Fibroblast of the aortic adventitia (primary cell): ENCODE data around the gene OR51B5. TPM values are rescaled to one million over a fixed set of nuclear protein-coding genes. Genes with fewer than 3 reads are reported as not detected.
A peak's percentile ranks its signal among the peaks of the same experiment; 100 is the strongest.
"Not testable (repeated sequence)": the region's sequence is repeated elsewhere in the genome, so short reads cannot be mapped to it uniquely, and the experiment has no call there.

ENCODE experiments used
- DNase-seq: peaks from one replicate; pipeline ENCODE4 v3.0.0-alpha.2; 2010; ENCODE audit warnings: low read depth
- H3K4me3 ChIP-seq: 2 replicates; pipeline ENCODE4 v1.5.1; 2011; ENCODE audit warnings: low read depth, mild to moderate bottlenecking, control low read depth, low read length, moderate library complexity
- CTCF ChIP-seq: IDR thresholded peaks from 2 replicates; pipeline ENCODE4 v1.5.1; 2011; ENCODE audit warnings: mild to moderate bottlenecking, low read length, control low read depth, inconsistent platforms; ENCODE audit not compliant: insufficient read depth
- small RNA-seq: library from RNA; depleted of rRNA; stranded (forward); fragments of <200 nt; gene quantifications from one replicate; pipeline ENCODE3, GENCODE V24; 2012
- total RNA-seq: library from RNA; depleted of rRNA; stranded (reverse); fragments of >200 nt; gene quantifications from 2 replicates; pipeline ENCODE4 v1.2.3, GENCODE V29; 2012; ENCODE audit warnings: low replicate concordance

The OR51B5 gene
- total RNA-seq, 1 donor, result not detected

DNA sequence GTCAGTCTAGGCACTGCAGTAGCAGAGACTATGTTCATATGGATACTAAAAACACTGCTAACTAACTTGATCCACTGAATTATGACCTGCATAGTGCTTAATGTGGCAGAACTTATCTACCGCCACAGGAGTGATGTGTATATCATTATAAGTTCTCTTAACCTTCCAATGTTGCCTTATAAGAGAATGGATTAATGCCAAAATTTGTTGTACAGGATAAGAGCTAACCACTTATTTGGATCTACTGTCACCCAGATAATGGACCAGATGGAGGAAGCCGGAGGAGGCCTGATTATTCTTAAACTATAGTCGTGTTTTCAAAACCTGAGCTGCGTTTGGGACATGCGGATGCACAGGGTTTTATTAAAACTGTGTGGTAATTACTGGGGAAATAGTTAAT, 39.7 kb downstream of the OR51B5 start:
- DNase-seq, result no peak
- no peak for TF ChIP-seq CTCF
- H3K4me3 ChIP-seq, result no peak overlapping the region

GRCh38 chr11:5301846-5302245, 41.5 kb downstream of the OR51B5 start, which contains the start of gene OR51B4:
Gene OR51B4 (minus strand): TSS chr11:5301946. CDS start chr11:5301946, 0 bp downstream.
- no peak for DNase-seq
- no peak within 1 kb of the TSS for H3K4me3 ChIP-seq
- TF ChIP-seq CTCF, result no peak

DNA sequence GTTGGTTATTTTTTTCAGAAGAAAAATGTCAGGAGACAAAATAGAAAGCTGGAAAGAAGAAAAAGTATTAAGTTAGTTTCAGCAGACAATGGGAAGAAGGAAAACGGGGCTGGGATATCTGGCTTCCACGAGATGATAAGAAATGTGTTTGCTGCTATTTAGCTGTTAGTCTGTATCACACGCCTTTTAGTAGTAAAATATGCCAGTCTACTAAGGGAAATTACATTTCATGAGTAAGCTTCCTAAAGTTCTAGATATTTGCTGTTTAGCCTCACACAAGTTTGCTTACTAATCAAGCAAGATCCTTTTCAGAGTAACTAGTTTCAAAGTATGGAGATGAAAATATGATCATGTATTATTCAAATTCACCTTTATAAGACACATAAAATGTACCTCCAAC, 43.1 kb downstream of the OR51B5 start:
- H3K4me3 ChIP-seq, result no peak overlapping the region
- TF ChIP-seq CTCF, result no peak
- DNase-seq, result peak; percentile 22

DNA sequence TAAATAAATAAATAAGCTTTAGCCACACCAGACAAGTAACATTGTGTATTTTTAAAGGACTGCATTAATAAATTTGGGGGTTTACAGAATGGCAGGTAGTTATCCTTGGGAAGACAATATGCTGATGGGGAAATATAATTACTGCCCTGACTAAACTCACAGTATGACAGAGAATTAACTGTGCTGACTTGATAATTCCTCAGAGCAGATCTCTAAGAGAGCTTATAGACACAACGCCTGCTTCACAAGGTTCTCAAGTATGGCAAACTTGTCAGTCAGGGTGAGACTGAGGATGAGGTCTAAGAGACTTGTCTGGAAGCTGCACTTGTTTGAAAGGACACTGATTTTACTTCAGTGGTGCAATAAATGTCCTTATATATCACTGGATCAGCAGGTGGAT, 44.9 kb downstream of the OR51B5 start:
- no peak for DNase-seq

GRCh38 chr11:5297721-5298323, 45.5 kb downstream of the OR51B5 start:
- H3K4me3 ChIP-seq, result no peak overlapping the region
- DNase-seq, result peak; percentile 61
- no peak for TF ChIP-seq CTCF

More for the DNA sequence above, 44.9 kb downstream of the OR51B5 start:
- no peak for TF ChIP-seq CTCF
- H3K4me3 ChIP-seq, result no peak overlapping the region

DNA sequence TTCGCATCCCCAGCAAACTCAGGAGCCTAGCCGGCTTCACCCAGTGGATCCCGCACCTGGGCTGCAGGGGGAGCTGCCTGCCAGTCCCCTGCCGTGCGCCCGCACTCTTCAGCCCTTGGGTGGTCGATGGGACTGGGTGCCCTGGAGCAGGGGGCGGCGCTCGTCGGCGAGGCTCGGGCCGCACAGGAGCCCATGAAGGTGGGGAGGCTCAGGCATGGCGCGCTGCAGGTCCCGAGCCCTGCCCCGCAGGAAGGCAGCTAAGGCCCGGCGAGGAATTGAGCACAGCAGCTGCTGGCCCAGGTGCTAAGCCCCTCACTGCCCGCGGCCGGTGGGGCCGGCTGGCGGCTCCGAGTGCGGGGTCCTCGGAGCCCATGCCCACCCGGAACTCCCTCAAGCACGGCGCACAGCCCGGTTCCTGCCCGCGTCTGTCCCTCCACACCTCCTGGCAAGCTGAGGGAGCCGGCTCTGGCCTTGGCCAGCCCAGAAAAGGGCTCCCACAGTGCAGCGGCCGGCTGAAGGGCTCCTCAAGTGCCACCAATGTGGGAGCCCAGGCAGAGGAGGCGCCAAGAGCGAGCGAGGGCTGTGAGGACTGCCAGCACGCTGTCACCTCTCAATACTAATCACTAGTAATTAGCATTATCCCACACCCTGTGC, 48.9 kb downstream of the OR51B5 start:
- H3K4me3 ChIP-seq, DNase-seq: not testable (repeated sequence)

GRCh38 chr11:5293028-5293427, 50.3 kb downstream of the OR51B5 start:
- no peak for DNase-seq
- no peak overlapping the region for H3K4me3 ChIP-seq
- no peak for TF ChIP-seq CTCF

Small RNA genes within 50 kb of the gene (small RNA-seq; reads per million reads assigned to genes)
- gene AC104389.3, result not detected

Other genes with a start within 250 kb of the OR51B5 start
- gene OR52A5, start 205.2 kb downstream of the OR51B5 start, total RNA-seq, result not detected in 2 replicates
- not detected in 2 replicates for gene OR52A1, start 188.8 kb downstream of the OR51B5 start, total RNA-seq
- not detected in 2 replicates for gene OR51V1, start 142.8 kb downstream of the OR51B5 start, total RNA-seq
- gene HBB, start 116.5 kb downstream of the OR51B5 start, total RNA-seq, result not detected in 2 replicates
- gene HBD, start 109.0 kb downstream of the OR51B5 start, total RNA-seq, result 4.8 TPM in 1 of 2 replicates, not detected in the other
- not detected in 2 replicates for gene HBG1, start 93.7 kb downstream of the OR51B5 start, total RNA-seq
- gene HBG2, start 88.7 kb downstream of the OR51B5 start, total RNA-seq, result not detected in 2 replicates
- not detected in 2 replicates for gene HBE1, start 73.6 kb downstream of the OR51B5 start, total RNA-seq
- 0.18 TPM in 1 of 2 replicates, not detected in the other for gene OR51B4, start 41.6 kb downstream of the OR51B5 start, total RNA-seq
- gene OR51B2, start 19.2 kb downstream of the OR51B5 start, total RNA-seq, result not detected in 2 replicates
- gene OR51B6, start 8.0 kb upstream of the OR51B5 start, total RNA-seq, result not detected in 2 replicates
- gene OR51M1, start 40.3 kb upstream of the OR51B5 start, total RNA-seq, result under 0.01 TPM in 1 of 2 replicates, not detected in the other
- not detected in 2 replicates for gene OR51Q1, start 78.6 kb upstream of the OR51B5 start, total RNA-seq
- 0.09 TPM in 1 of 2 replicates, not detected in the other for gene OR51I1, start 98.0 kb upstream of the OR51B5 start, total RNA-seq
- gene OR51I2, start 105.8 kb upstream of the OR51B5 start, total RNA-seq, result not detected in 2 replicates
- not detected in 2 replicates for gene OR52D1, start 145.2 kb upstream of the OR51B5 start, total RNA-seq
- gene UBQLN3, start 166.4 kb upstream of the OR51B5 start, total RNA-seq, result 0.09 TPM in 1 of 2 replicates, not detected in the other
- gene UBQLNL, start 173.2 kb upstream of the OR51B5 start, total RNA-seq, result 0.36 and 0.41 TPM in 2 replicates
- gene OR52H1, start 205.0 kb upstream of the OR51B5 start, total RNA-seq, result 0.41 and 0.81 TPM in 2 replicates
- gene OR52B6, start 237.4 kb upstream of the OR51B5 start, total RNA-seq, result not detected in 2 replicates